Caco-2 (cell line): ENCODE results near the gene MN1. TPM values are rescaled to one million over a fixed set of nuclear protein-coding genes. Genes with fewer than 3 reads are reported as not detected.

Source experiments
- BruUV-seq: library from RNA; stranded (reverse); fragments of 400-500 nt; replicated peaks from 2 replicates; lab custom pipeline; 2021; lab: Mats Ljungman, UMichigan
- CTCF ChIA-PET: fragments of 300-600 bp; sonication (Branson Sonifier 250); formaldehyde crosslinking; loops from one replicate; lab custom pipeline; 2022; ENCODE audit warnings: antibody characterized with exemption; lab: Charles Lee
- POLR2A ChIA-PET: fragments of 300-600 bp; sonication (Branson Sonifier 250); formaldehyde crosslinking; loops from one replicate; lab custom pipeline; 2022; ENCODE audit warnings: antibody characterized with exemption; lab: Charles Lee
- DNase-seq, 2 experiments: peaks; one replicate each; pipeline versions ENCODE4 v3.0.0 to v3.0.0-alpha.2; 2020 to 2022
- H3K27me3 ChIP-seq: replicated peaks from 2 replicates; pipeline ENCODE4 v1.6.0; 2011; ENCODE audit warnings: low read length; ENCODE audit not compliant: control insufficient read depth, insufficient read depth
- H3K36me3 ChIP-seq: 2 replicates; pipeline ENCODE4 v1.5.1; 2011; ENCODE audit warnings: low read length; ENCODE audit not compliant: control insufficient read depth, insufficient read depth
- H3K4me1 ChIP-seq: fragments of 250-450 bp; sonication (Bioruptor Pico); 2 replicates; pipeline ENCODE4 v1.5.1; 2020; ENCODE audit warnings: mild to moderate bottlenecking
- H3K4me3 ChIP-seq: 2 replicates; pipeline ENCODE4 v1.5.1; 2011; ENCODE audit warnings: low read depth, mild to moderate bottlenecking, control low read depth, low read length
- H3K9me3 ChIP-seq: fragments of 250-450 bp; sonication (Bioruptor Pico); 2 replicates; pipeline ENCODE4 v1.5.1; 2020; ENCODE audit warnings: mild to moderate bottlenecking, moderate library complexity
- H3K27ac Mint-ChIP-seq: one replicate; pipeline ENCODE4 v1.8.0; 2022; ENCODE audit warnings: mixed read lengths; ENCODE audit not compliant: unreplicated experiment
- H3K27me3 Mint-ChIP-seq: one replicate; pipeline ENCODE4 v1.8.0; 2022; ENCODE audit warnings: mixed read lengths; ENCODE audit not compliant: insufficient read depth, unreplicated experiment
- H3K36me3 Mint-ChIP-seq: one replicate; pipeline ENCODE4 v1.8.0; 2022; ENCODE audit warnings: mild to moderate bottlenecking, mixed read lengths; ENCODE audit not compliant: insufficient read depth, unreplicated experiment
- H3K4me1 Mint-ChIP-seq: one replicate; pipeline ENCODE4 v1.8.0; 2022; ENCODE audit warnings: low read depth, mixed read lengths; ENCODE audit not compliant: unreplicated experiment
- H3K4me3 Mint-ChIP-seq: one replicate; pipeline ENCODE4 v1.8.0; 2022; ENCODE audit warnings: mild to moderate bottlenecking, moderate library complexity, mixed read lengths; ENCODE audit not compliant: unreplicated experiment
- H3K9me3 Mint-ChIP-seq: one replicate; pipeline ENCODE4 v1.8.0; 2022; ENCODE audit warnings: mixed read lengths; ENCODE audit not compliant: unreplicated experiment
- CTCF ChIP-seq, 2 experiments: fragments of 200-600 bp in 1 of 2; IDR thresholded peaks; 1 replicate in 1 of 2; 2 replicates in 1 of 2; pipeline versions ENCODE4 v1.5.1 to v1.8.0; 2011 to 2022; ENCODE audit warnings: antibody characterized with exemption in 1 of 2, control low read depth in 1 of 2, inconsistent platforms in 1 of 2, low read depth in 1 of 2, low read length in 1 of 2, mild to moderate bottlenecking in 1 of 2, moderate library complexity in 1 of 2; ENCODE audit not compliant: insufficient read depth in 1 of 2, severe bottlenecking in 1 of 2, unreplicated experiment in 1 of 2
- intact Hi-C: fragments of 100-400 bp; cut with micrococcal nuclease; formaldehyde crosslinking; loops from one replicate; pipeline ENCODE4 v1.10.0; 2022; ENCODE audit not compliant: unreplicated experiment
- total RNA-seq: library from RNA; stranded (reverse); gene quantifications from 2 replicates; pipeline ENCODE4 v1.2.3, GENCODE V29; 2022

The MN1 gene
- total RNA-seq, 1 experiment from 2014 or later, result 0.32 TPM

GRCh38 chr22:27772081-27772983 lies 29.2 kb downstream of the MN1 start:
- Histone ChIP-seq H3K9me3 (no peaks in the 10 kb centered on the region), H3K36me3 (no peaks in the 10 kb centered on the region), H3K27me3 (no peaks in the 10 kb centered on the region), H3K4me1 (no peaks in the 10 kb centered on the region), H3K4me3 (no peak overlapping the region)
- no peak overlapping the region for H3K4me3 Mint-ChIP-seq
- H3K27ac Mint-ChIP-seq, result no peak overlapping the region
- no TSS peak for BruUV-seq
- ChIA-PET POLR2A (no interaction called here), CTCF (no interaction called here)
- no peaks in the 10 kb centered on the region for H3K9me3 Mint-ChIP-seq
- H3K4me1 Mint-ChIP-seq, result no peaks in the 10 kb centered on the region
- no peaks in the 10 kb centered on the region for H3K36me3 Mint-ChIP-seq
- no peak for TF ChIP-seq CTCF (IDR thresholded peaks at IDR 0.05; ENCODE audit: insufficient read depth in 1 of 2, low read depth in 1 of 2, low read length in 1 of 2, severe bottlenecking in 1 of 2, unreplicated experiment in 1 of 2)
- DNase-seq, result no peak
- peaks cover 3% of the 10 kb centered on the region for H3K27me3 Mint-ChIP-seq
- intact Hi-C loops, result no loop called here

GRCh38 chr22:27771637-27772036 lies 29.9 kb downstream of the MN1 start:
- no TSS peak for BruUV-seq
- Mint-ChIP-seq H3K9me3 (no peaks in the 10 kb centered on the region), H3K27me3 (peaks cover 3% of the 10 kb centered on the region), H3K36me3 (no peaks in the 10 kb centered on the region), H3K4me3 (no peak overlapping the region), H3K27ac (no peak overlapping the region), H3K4me1 (no peaks in the 10 kb centered on the region)
- intact Hi-C loops, result no loop called here
- no peaks in the 10 kb centered on the region for H3K27me3 ChIP-seq
- TF ChIP-seq CTCF (IDR thresholded peaks at IDR 0.05; ENCODE audit: insufficient read depth in 1 of 2, low read depth in 1 of 2, low read length in 1 of 2, severe bottlenecking in 1 of 2, unreplicated experiment in 1 of 2), result no peak
- H3K4me1 ChIP-seq, result no peaks in the 10 kb centered on the region
- no peaks in the 10 kb centered on the region for H3K9me3 ChIP-seq
- H3K4me3 ChIP-seq, result no peak overlapping the region
- DNase-seq, result no peak
- ChIA-PET POLR2A (no interaction called here), CTCF (no interaction called here)
- H3K36me3 ChIP-seq, result no peaks in the 10 kb centered on the region

- intact Hi-C loops, result no loop called here
- H3K9me3 Mint-ChIP-seq, result no peaks in the 10 kb centered on the region
- POLR2A ChIA-PET, result no interaction called here
These were observed 32.5 kb downstream of the MN1 start for GRCh38 chr22:27769012-27769411.

More at GRCh38 chr22:27769012-27769411, 32.5 kb downstream of the MN1 start:
- Mint-ChIP-seq H3K4me1 (no peaks in the 10 kb centered on the region), H3K4me3 (no peak overlapping the region), H3K27ac (no peak overlapping the region), H3K36me3 (no peaks in the 10 kb centered on the region), H3K27me3 (peaks cover 3% of the 10 kb centered on the region)
- Histone ChIP-seq H3K27me3 (no peaks in the 10 kb centered on the region), H3K36me3 (no peaks in the 10 kb centered on the region), H3K4me1 (no peaks in the 10 kb centered on the region), H3K9me3 (no peaks in the 10 kb centered on the region), H3K4me3 (no peak overlapping the region)
- DNase-seq, result no peak
- CTCF ChIA-PET, result no interaction called here
- BruUV-seq, result no TSS peak
- no peak for TF ChIP-seq CTCF (IDR thresholded peaks at IDR 0.05; ENCODE audit: insufficient read depth in 1 of 2, low read depth in 1 of 2, low read length in 1 of 2, severe bottlenecking in 1 of 2, unreplicated experiment in 1 of 2)
